ENCODE measurements around the gene CHP2. TPM values are rescaled to one million over a fixed set of nuclear protein-coding genes. Genes with fewer than 3 reads are reported as not detected.
"Not testable (repeated sequence)": the region's sequence is repeated elsewhere in the genome, so short reads cannot be mapped to it uniquely, and the experiment has no call there.

The CHP2 gene
- polyA plus RNA-seq, 3 donors = 1.7 to 2.3 (median 1.9) TPM

DNA sequence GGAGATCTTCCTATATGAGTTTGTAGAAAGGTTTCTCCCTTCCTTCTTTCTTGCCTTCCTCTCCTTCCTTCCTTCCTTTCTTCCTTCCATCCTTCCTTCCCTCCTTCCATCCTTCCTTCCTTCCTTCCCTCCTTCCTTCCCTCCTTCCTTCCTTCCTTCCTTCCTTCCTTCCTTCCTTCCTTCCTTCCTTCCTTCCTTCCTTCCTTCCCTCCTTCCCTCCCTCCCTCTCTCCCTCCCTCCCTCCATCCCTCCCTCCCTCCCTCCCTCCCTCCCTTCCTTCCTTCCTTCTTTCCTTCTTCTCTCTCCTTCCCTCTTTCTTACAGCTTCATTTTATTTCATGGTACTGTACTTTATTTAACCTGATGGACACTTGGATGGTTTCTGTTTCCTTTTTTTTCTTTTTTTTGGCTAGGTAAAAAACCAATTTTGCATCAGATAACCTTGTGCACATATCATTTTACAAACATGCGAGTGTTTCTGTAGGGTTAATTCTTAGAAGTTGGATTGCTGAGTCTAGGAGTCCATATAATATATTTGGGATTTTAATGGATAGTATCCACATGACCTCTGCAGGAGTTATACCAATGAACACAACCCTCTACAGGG lies 17.3 kb upstream of the CHP2 start:
- not testable (repeated sequence) for DNase-seq (ENCODE audit: extremely low read depth in 1 of 11, low read depth in 9 of 11, low spot score in 4 of 11)

- no peak for DNase-seq (ENCODE audit: extremely low read depth in 1 of 11, low read depth in 9 of 11, low spot score in 4 of 11)
These were observed 15.3 kb upstream of the CHP2 start for GRCh38 chr16:23739516-23739915.

DNA sequence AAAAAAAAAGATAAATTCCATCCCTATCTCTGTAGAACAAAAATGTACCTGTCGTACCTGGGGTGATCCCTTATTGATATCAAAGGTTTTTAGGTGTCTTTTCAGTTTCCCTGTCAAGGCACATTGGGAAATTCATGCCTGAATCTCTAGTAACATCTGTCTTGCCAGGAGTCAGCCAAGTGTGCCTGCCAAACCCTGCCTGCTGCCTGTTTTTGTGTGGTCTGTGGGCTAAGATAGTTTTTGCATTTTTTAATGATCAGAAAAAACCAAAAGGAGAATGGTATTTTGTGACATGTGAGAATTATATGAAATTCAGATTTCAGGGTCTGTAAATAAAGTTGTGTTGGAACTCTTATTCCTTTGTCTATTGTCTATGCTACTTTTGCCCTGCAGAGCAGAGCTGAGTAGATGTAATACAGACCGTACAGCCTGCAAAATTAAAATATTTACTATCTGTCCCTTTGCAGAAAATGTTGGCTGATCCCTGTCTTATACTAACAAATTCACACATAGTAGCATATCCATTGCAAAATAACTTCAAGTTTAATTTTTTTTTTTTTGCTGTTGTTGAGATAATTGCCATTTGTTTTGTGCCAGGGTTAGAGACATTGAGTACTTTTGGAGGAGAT lies 13.0 kb upstream of the CHP2 start:
- no peak for DNase-seq (ENCODE audit: extremely low read depth in 1 of 11, low read depth in 9 of 11, low spot score in 4 of 11)

DNA sequence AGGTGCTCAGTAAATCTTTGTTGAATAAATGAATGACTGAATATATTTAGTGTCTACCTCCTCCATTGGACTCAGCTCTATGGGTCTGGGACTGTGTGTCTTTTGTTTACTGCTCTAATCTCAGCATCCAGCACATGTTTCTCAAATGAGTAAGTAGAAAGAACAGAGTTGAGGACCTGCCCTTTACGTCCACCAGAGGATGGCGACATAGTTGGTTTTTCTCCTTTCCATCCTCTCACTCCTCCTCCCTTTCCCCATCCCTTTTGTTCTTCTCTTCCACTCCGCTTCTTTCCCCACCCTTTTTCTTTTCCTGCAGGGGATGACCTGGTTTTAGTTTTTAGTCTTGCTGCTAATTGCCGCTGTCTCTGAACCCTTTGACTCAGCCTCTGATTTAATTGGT lies 12.1 kb upstream of the CHP2 start:
- DNase-seq (ENCODE audit: extremely low read depth in 1 of 11, low read depth in 9 of 11, low spot score in 4 of 11) = no peak

GRCh38 chr16:23745263-23745662 lies 9.6 kb upstream of the CHP2 start:
- DNase-seq (ENCODE audit: extremely low read depth in 1 of 11, low read depth in 9 of 11, low spot score in 4 of 11) = no peak

- DNase-seq (ENCODE audit: extremely low read depth in 1 of 11, low read depth in 9 of 11, low spot score in 4 of 11) = no peak
These were observed 6.2 kb upstream of the CHP2 start for GRCh38 chr16:23748630-23749029.

DNA sequence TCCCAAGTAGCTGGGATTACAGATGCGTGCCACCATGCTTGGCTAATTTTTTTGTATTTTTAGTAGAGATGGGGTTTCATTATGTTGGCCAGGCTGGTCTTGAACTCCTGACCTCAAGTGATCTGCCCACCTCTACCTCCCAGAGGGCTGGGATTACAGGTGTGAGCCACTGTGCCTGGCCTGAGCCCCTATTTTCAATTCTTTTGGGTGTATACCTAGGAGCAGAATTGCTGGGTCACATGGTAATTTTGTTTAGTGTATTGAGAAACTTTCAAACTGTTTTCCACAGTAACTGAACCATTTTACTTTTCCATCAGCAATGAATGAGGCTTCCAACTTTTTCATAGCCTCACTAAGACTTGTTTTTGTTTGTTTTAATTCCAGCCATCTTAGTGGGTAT lies 3.8 kb upstream of the CHP2 start:
- not testable (repeated sequence) for DNase-seq (ENCODE audit: extremely low read depth in 1 of 11, low read depth in 9 of 11, low spot score in 4 of 11)

- no peak for DNase-seq (ENCODE audit: extremely low read depth in 1 of 11, low read depth in 9 of 11, low spot score in 4 of 11)
These were observed 775 bp upstream of the CHP2 start for GRCh38 chr16:23753908-23754593.

DNA sequence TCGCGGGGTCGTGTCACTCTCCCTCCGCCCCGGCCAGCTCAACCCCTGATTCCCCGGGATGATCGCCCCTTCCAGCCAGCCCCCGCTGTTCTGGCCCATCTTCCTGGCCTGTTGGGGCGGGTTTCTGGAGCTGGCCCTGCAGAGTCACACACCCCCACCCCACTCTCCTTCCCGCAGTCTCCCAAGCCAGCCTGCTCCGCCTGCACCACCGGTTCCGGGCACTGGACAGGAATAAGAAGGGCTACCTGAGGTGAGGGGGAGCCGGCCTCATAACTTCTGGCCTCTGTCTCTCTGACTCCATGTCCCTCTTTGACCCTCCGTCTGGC lies 621 bp downstream of the CHP2 start:
- no peak for DNase-seq (ENCODE audit: extremely low read depth in 1 of 11, low read depth in 9 of 11, low spot score in 4 of 11)

DNA sequence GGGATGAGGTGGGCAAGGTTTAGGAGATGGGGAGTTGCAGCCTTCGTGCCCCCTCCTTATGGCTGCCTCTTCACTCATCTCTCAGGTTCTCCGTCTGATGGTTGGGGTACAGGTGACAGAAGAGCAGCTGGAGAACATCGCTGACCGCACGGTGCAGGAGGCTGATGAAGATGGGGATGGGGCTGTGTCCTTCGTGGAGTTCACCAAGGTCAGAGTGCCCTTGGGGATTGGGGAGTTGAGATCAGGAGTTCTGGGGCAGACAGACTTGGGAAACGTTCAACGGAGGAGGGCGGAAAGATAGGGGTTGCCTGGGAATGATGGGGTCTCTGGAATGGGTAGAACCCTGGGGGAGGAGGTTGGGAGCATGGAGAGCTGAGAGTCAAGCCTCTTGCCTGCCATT lies 2.3 kb downstream of the CHP2 start:
- no peak for DNase-seq (ENCODE audit: extremely low read depth in 1 of 11, low read depth in 9 of 11, low spot score in 4 of 11)

GRCh38 chr16:23757937-23758619 lies 3.3 kb downstream of the CHP2 start:
- DNase-seq (ENCODE audit: extremely low read depth in 1 of 11, low read depth in 9 of 11, low spot score in 4 of 11) = no peak

- DNase-seq (ENCODE audit: extremely low read depth in 1 of 11, low read depth in 9 of 11, low spot score in 4 of 11) = no peak
These were observed 11.1 kb downstream of the CHP2 start for GRCh38 chr16:23765933-23766332.

- no peak for DNase-seq (ENCODE audit: extremely low read depth in 1 of 11, low read depth in 9 of 11, low spot score in 4 of 11)
These were observed 13.8 kb downstream of the CHP2 start for GRCh38 chr16:23768581-23768980.

GRCh38 chr16:23771027-23771426 lies 16.2 kb downstream of the CHP2 start:
- no peak for DNase-seq (ENCODE audit: extremely low read depth in 1 of 11, low read depth in 9 of 11, low spot score in 4 of 11)

DNA sequence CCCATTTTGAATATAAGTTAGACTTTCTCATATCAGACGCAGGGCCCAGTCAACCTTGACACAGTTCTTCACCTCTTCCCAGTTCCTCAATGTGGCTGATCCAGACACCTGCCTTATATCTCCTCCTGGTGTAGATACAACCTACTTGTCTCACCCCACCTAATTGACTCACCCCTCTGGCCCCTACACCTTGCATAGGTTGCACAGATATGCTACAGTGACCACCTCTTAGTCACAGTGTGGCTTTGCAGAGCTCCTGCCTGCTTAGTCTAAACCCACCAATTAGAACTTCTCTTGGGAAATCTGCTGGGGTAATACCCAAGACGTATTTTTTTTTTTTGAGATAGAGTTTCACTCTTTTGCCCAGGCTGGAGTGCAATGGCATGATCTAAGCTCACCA lies 16.8 kb downstream of the CHP2 start:
- no peak for DNase-seq (ENCODE audit: extremely low read depth in 1 of 11, low read depth in 9 of 11, low spot score in 4 of 11)

GRCh38 chr16:23773339-23773738 lies 18.5 kb downstream of the CHP2 start:
- DNase-seq (ENCODE audit: extremely low read depth in 1 of 11, low read depth in 9 of 11, low spot score in 4 of 11) = no peak

DNA sequence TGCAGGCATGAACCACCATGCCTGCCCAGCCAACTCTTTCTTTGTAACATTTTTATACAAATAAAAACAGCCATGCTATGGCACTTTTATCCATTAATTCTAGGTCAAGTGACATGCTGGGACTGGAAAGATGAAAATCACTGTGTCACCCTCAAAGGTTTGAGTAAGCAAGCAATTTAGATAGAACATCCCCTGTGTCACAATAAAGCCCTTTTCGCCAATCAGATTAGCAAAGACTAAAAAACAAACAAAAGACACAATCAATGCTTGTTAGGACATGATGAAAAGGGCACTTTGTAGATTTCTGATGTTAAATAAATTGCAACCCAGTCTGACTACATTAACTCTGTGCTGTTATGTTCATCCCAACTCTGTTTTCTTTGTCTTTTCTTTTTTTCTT lies 26.4 kb downstream of the CHP2 start:
- no peak for DNase-seq (ENCODE audit: extremely low read depth in 1 of 11, low read depth in 9 of 11, low spot score in 4 of 11)

DNA sequence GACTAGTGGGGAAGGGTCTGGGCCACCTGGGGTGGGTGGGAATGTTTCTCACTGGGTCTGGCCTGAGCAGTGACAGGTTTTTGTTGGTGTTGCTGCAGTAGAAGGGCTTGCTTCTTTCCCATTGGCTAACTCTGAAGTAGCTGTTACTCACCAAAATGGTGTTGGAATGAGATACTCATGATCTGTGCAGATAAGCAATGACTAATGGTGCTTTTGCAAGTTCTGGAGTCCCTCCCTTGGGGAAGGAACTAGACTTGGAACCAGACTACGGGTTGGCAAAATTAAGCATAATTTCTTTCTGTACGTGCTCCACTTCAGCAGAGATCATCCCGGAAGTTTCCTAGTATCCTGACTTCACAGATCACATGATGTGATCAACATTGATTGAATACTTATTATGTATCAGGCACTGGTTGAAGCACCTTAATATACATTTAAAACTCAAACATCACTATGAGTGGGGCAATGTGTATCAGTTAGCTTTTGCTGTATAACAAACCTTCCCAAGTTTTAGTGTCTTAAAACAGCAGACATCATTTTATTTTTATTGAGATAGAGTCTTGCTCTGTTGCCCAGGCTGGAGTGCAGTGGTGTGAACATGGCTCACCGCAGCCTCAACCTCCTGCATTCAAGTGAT lies 30.1 kb downstream of the CHP2 start:
- no peak for DNase-seq (ENCODE audit: extremely low read depth in 1 of 11, low read depth in 9 of 11, low spot score in 4 of 11)

DNA sequence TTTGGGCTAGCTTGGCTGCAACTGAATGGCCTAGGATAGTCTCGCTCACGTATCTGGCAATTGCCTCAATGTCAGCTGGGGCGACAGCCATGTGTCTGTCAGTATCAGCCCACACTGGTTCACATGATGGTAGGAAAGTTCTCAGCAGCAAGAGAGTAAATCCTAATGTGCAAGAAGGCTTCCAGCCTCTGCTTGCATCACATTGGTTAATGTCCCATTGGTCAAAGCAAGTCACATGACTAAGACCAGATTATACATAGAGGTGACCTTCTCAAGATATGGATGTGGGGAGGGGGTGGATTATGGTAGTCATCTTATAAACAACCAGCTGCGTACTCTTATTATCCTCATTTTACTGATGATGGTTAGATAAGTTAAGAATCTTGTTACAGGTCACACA lies 31.0 kb downstream of the CHP2 start:
- no peak for DNase-seq (ENCODE audit: extremely low read depth in 1 of 11, low read depth in 9 of 11, low spot score in 4 of 11)

Measured in renal cortex interstitium (tissue), 11 donors.